ENCODE measurements around the gene HELQ. TPM values are rescaled to one million over a fixed set of nuclear protein-coding genes. Genes with fewer than 3 reads are reported as not detected.

HELQ gene
- total and polyA plus RNA-seq, 7 donors = 4.6 to 21.8 (median 11.8) TPM

DNA sequence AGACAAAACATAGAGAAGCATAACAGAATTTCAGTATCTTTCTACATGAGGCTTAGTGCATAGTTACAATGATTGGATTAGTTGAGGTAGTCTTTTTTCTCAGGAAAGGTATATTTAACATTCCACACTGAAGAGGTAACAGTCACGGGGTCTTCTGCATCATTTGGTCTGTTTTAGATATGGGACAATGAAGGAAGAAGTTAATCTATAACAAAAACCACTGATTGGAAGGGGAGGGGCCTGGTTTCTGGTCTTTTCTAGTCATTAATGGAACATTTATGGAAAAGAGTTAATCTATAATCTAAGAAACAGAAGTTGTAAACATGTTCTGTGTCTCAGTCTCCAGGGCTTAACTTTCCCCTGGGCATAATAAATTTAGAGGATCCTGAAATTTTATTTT is 83.7 kb downstream of the HELQ start:
- intact Hi-C loops (cut with DNase I) = no loop called here
- WGBS, 2 donors = 23 to 65% methylated on average over 1 of the region's 1 CpG
- H3K4me3 ChIP-seq = no peak overlapping the region
- no peaks in the 10 kb centered on the region for H3K4me1 ChIP-seq
- H3K27me3 ChIP-seq = no peaks in the 10 kb centered on the region
- no peak for DNase-seq
- no peak overlapping the region for H3K27ac ChIP-seq
- no peaks in the 10 kb centered on the region for H3K36me3 ChIP-seq
- TF ChIP-seq POLR2AphosphoS5 (IDR thresholded peaks at IDR 0.05) = no peak
- no peak for TF ChIP-seq POLR2A (IDR thresholded peaks at IDR 0.05)
- TF ChIP-seq, protein P1, sequence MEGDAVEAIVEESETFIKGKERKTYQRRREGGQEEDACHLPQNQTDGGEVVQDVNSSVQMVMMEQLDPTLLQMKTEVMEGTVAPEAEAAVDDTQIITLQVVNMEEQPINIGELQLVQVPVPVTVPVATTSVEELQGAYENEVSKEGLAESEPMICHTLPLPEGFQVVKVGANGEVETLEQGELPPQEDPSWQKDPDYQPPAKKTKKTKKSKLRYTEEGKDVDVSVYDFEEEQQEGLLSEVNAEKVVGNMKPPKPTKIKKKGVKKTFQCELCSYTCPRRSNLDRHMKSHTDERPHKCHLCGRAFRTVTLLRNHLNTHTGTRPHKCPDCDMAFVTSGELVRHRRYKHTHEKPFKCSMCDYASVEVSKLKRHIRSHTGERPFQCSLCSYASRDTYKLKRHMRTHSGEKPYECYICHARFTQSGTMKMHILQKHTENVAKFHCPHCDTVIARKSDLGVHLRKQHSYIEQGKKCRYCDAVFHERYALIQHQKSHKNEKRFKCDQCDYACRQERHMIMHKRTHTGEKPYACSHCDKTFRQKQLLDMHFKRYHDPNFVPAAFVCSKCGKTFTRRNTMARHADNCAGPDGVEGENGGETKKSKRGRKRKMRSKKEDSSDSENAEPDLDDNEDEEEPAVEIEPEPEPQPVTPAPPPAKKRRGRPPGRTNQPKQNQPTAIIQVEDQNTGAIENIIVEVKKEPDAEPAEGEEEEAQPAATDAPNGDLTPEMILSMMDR (IDR thresholded peaks at IDR 0.05) = no peak
- no peak for TF ChIP-seq EP300 (IDR thresholded peaks at IDR 0.05)
- no peaks in the 10 kb centered on the region for H3K9me3 ChIP-seq

DNA sequence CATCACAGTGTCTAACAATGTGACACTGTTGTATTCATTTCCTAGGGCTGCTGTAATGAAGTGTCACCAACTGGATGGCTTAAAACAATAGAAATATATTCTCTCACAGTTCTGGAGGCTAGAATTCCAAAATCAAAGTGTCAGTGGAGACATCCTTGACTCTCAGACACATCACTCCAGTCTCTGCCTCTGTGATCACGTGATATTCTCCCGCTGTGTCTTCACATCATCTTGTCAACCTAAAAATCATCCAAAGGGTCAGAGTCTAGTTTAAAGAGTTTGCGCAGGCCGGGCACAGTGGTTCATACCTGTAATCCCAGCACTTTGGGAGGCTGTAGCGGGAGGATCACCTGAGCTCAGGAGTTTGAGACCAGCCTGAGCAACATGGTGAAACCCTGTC is 84.4 kb downstream of the HELQ start:
- WGBS, 2 donors = 96 to 97% methylated on average over 5 of the region's 5 CpGs
- DNase-seq = no peak
- Histone ChIP-seq H3K27me3 (no peaks in the 10 kb centered on the region), H3K27ac (no peak overlapping the region), H3K4me3 (no peak overlapping the region), H3K9me3 (no peaks in the 10 kb centered on the region), H3K4me1 (no peaks in the 10 kb centered on the region), H3K36me3 (no peaks in the 10 kb centered on the region)
- TF ChIP-seq POLR2AphosphoS5 (IDR thresholded peaks at IDR 0.05) (no peak), POLR2A (IDR thresholded peaks at IDR 0.05) (no peak), EP300 (IDR thresholded peaks at IDR 0.05) (no peak)
- TF ChIP-seq, protein P1 (IDR thresholded peaks at IDR 0.05) = no peak
- intact Hi-C loops (cut with DNase I) = no loop called here

DNA sequence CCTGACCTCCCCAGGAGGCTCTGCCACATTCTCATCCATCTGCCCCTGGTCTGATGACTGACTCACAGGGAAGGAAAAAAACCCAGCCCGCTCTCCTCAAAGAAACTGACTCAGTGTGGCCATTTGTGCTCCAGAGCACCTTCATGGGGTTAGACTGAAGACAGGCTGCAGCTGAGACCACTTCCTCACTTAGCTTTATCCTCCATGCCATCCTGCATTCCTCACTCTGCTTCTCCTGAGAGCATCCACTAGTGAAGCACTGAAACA is 85.0 kb downstream of the HELQ start:
- WGBS, 2 donors = 51 to 95% methylated on average over 1 of the region's 1 CpG
- Histone ChIP-seq H3K36me3 (no peaks in the 10 kb centered on the region), H3K4me3 (no peak overlapping the region), H3K4me1 (no peaks in the 10 kb centered on the region), H3K27ac (no peak overlapping the region), H3K9me3 (no peaks in the 10 kb centered on the region), H3K27me3 (no peaks in the 10 kb centered on the region)
- TF ChIP-seq POLR2AphosphoS5 (IDR thresholded peaks at IDR 0.05) (no peak), EP300 (IDR thresholded peaks at IDR 0.05) (no peak), POLR2A (IDR thresholded peaks at IDR 0.05) (no peak)
- TF ChIP-seq, protein P1 (IDR thresholded peaks at IDR 0.05) = no peak
- intact Hi-C loops (cut with DNase I) = no loop called here
- no peak for DNase-seq

DNA sequence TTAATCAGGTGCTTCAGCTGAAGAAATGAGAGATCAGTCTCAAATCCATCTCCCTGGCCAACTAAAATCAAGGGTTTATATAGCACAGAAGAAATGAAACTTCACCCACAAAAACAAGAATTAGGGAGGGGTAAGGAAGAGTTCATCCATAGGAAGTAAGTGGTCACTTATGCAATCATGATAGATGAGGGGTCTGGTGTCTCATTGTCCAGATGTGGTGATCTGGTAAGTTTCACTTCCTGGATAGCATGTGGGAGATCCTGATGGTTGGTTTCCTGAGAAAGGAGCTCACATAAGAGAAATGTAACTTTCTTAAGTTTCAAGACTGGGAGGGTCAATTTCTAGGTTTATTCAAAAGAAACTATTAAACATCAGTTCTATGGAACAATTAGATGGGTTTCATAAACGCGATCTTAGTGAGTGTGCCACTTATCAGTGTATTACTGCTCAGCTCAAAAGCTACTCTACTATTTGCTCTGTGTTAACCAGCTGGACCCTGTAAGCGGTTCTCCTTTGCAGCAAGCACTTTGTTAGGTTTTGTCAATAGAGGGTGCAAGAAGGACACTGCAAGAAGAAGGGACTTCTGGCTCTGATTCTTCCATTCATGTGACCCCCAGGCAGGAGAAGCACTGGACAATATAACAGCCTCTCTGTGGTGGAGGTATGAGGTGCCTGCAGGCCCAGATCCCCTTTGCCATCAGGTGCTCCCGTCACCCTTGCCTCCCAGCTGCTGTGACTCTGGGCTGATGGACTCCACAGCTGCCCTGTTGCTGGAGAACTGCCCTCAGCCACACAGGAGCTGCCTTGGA is 85.6 kb downstream of the HELQ start:
- no peaks in the 10 kb centered on the region for H3K27me3 ChIP-seq
- no peak for DNase-seq
- no peaks in the 10 kb centered on the region for H3K36me3 ChIP-seq
- H3K4me1 ChIP-seq = no peaks in the 10 kb centered on the region
- intact Hi-C loops (cut with DNase I) = no loop called here
- WGBS, 2 donors = 74 to 86% methylated on average over 4 of the region's 4 CpGs
- H3K27ac ChIP-seq = no peak overlapping the region
- H3K9me3 ChIP-seq = no peaks in the 10 kb centered on the region
- no peak overlapping the region for H3K4me3 ChIP-seq
- peak in 1 of 4 donors; percentile 32 for TF ChIP-seq POLR2AphosphoS5 (IDR thresholded peaks at IDR 0.05)
- no peak for TF ChIP-seq EP300 (IDR thresholded peaks at IDR 0.05)
- TF ChIP-seq POLR2A (IDR thresholded peaks at IDR 0.05) = no peak
- TF ChIP-seq, protein P1 (IDR thresholded peaks at IDR 0.05) = no peak

DNA sequence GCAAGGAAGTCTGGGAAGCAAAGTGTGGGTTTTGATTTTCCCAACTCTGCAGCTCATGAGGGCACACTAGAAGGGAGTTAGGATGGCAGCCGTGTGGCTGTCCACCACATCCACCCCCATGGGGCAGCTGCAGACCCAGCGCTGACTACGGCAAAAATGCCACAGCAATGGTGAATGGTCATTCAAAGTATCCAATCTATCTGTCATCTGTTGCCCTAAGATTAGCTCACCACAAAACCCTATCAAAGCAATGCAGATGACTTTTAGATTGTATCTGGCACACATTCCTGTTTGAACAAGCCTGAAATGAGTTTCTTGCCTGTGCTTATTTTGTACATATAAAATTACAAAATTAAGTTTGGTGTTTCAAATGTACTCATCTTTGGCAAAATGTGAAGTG is 91.3 kb downstream of the HELQ start:
- H3K36me3 ChIP-seq = no peaks in the 10 kb centered on the region
- no peak overlapping the region for H3K4me3 ChIP-seq
- no peaks in the 10 kb centered on the region for H3K27me3 ChIP-seq
- no peak for TF ChIP-seq POLR2AphosphoS5 (IDR thresholded peaks at IDR 0.05)
- TF ChIP-seq, protein P1 (IDR thresholded peaks at IDR 0.05) = no peak
- no peak overlapping the region for H3K27ac ChIP-seq
- no peaks in the 10 kb centered on the region for H3K9me3 ChIP-seq
- no peaks in the 10 kb centered on the region for H3K4me1 ChIP-seq
- DNase-seq = no peak
- intact Hi-C loops (cut with DNase I) = no loop called here
- WGBS, 2 donors = 65 to 88% methylated on average over 3 of the region's 3 CpGs
